Measurements from ENCODE around the gene BAMBI. TPM values are rescaled to one million over a fixed set of nuclear protein-coding genes. Genes with fewer than 3 reads are reported as not detected.

Gene BAMBI, protein sequence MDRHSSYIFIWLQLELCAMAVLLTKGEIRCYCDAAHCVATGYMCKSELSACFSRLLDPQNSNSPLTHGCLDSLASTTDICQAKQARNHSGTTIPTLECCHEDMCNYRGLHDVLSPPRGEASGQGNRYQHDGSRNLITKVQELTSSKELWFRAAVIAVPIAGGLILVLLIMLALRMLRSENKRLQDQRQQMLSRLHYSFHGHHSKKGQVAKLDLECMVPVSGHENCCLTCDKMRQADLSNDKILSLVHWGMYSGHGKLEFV
- polyA plus RNA-seq: 78.8 and 114 TPM in 2 replicates

DNA sequence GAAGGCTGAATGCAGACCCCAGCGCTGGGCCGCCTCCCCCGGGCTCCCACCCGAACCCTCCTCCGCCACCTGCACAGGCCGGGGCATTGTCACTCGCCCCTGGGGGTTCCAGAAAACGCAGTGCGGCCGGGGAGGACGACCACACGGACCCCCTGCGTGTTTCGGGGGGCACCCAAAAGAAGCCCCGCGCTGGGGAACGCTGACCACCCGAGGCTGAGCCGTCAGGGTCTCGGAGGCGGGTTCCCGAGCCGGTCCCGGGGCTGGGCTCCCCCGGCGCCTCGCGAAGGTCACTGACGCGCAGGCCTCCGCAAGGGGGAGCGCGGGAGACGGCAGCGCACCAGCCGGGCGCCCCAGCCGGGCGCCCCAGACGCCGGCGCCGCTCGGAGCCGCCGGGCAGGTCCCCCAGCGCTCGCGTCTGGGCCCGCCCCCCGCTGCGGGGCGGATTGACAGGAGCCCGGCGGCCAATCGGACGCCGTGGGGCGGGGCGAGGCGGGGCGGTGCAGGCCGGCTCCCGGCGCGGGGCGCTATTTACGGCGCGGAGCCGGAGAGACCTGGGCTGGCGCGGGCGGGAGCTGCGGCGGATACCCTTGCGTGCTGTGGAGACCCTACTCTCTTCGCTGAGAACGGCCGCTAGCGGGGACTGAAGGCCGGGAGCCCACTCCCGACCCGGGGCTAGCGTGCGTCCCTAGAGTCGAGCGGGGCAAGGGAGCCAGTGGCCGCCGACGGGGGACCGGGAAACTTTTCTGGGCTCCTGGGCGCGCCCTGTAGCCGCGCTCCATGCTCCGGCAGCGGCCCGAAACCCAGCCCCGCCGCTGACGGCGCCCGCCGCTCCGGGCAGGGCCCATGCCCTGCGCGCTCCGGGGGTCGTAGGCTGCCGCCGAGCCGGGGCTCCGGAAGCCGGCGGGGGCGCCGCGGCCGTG is at the start of gene BAMBI:
TSS of gene BAMBI (plus strand) at position 554 of the 920 bp plus-strand sequence. CDS start 377 bp downstream, outside the sequence.

Other genes with a start within 250 kb of the BAMBI start
- gene WAC, start 144.4 kb upstream of the BAMBI start, polyA plus RNA-seq: 38.2 and 52.2 TPM in 2 replicates

Measured in Purkinje cell (primary cell).